Common myeloid progenitor, CD34-positive (primary cell): Measurements from ENCODE around the gene CD82.
A peak's percentile ranks its signal among the peaks of the same experiment; 100 is the strongest.

Experiments
- CTCF ChIA-PET: fragments of 350-600 bp; sonication (Branson Sonifier 250); formaldehyde crosslinking; loops from one replicate; lab custom pipeline; 2021; ENCODE audit warnings: antibody characterized with exemption; lab: Charles Lee
- POLR2A ChIA-PET: fragments of 350-600 bp; sonication (Branson Sonifier 250); formaldehyde crosslinking; loops from one replicate; lab custom pipeline; 2021; ENCODE audit warnings: antibody characterized with exemption; lab: Charles Lee
- DNase-seq, 3 donors: peaks; one replicate each; pipeline versions ENCODE4 v3.0.0 to v3.0.0-alpha.2; 2013
- H3K27ac ChIP-seq, 2 experiments: 1 replicate in 1 of 2; 2 replicates in 1 of 2; pipeline ENCODE4 v1.7.0; 2013; ENCODE audit warnings: inconsistent platforms in 2 of 2, low read length in 2 of 2, mild to moderate bottlenecking in 2 of 2, low read depth in 1 of 2, moderate library complexity in 1 of 2; ENCODE audit not compliant: severe bottlenecking in 2 of 2, insufficient read depth in 1 of 2, poor library complexity in 1 of 2
- H3K27me3 ChIP-seq, 5 experiments: replicated peaks in 2 of 5; 1 replicate in 3 of 5; 2 replicates in 2 of 5; pipeline versions ENCODE4 v1.6.1 to v1.7.0; 2013; ENCODE audit warnings: low read length in 4 of 5, mild to moderate bottlenecking in 2 of 5, moderate library complexity in 2 of 5, inconsistent platforms in 1 of 5; ENCODE audit not compliant: insufficient read depth in 5 of 5, control insufficient read depth in 4 of 5
- H3K36me3 ChIP-seq, 4 experiments: 1 replicate in 2 of 4; 2 replicates in 2 of 4; pipeline versions ENCODE4 v1.6.1 to v1.7.0; 2013; ENCODE audit warnings: low read length in 3 of 4, control low read depth in 1 of 4, mild to moderate bottlenecking in 1 of 4; ENCODE audit not compliant: control insufficient read depth in 4 of 4, insufficient read depth in 4 of 4
- H3K4me1 ChIP-seq, 4 experiments: 1 replicate in 3 of 4; 2 replicates in 1 of 4; pipeline versions ENCODE4 v1.6.1 to v1.7.1; 2013; ENCODE audit warnings: low read length in 3 of 4, mild to moderate bottlenecking in 3 of 4, control low read depth in 1 of 4, inconsistent platforms in 1 of 4, moderate library complexity in 1 of 4; ENCODE audit not compliant: control insufficient read depth in 4 of 4, insufficient read depth in 4 of 4; ENCODE audit errors: control extremely low read depth in 1 of 4
- H3K4me3 ChIP-seq, 7 experiments: 1 replicate in 4 of 7; 2 replicates in 3 of 7; pipeline versions ENCODE4 v1.5.1 to v1.7.0; 2013; ENCODE audit warnings: mild to moderate bottlenecking in 7 of 7, low read length in 6 of 7, moderate library complexity in 6 of 7, inconsistent platforms in 2 of 7, low read depth in 2 of 7, control low read depth in 1 of 7; ENCODE audit not compliant: insufficient read depth in 4 of 7, control insufficient read depth in 1 of 7; ENCODE audit errors: extremely low read depth in 1 of 7
- H3K9me3 ChIP-seq, 5 experiments: 1 replicate in 4 of 5; 2 replicates in 1 of 5; pipeline versions ENCODE4 v1.6.1 to v1.7.1; 2013; ENCODE audit warnings: low read length in 4 of 5, mild to moderate bottlenecking in 2 of 5, inconsistent platforms in 1 of 5, low read depth in 1 of 5, moderate library complexity in 1 of 5; ENCODE audit not compliant: control insufficient read depth in 4 of 5, insufficient read depth in 2 of 5; ENCODE audit errors: control extremely low read depth in 1 of 5
- WGBS: methylation state at CpG from one replicate; pipeline ENCODE4 v1.1.5; 2013; ENCODE audit not compliant: insufficient coverage; 5-methylcytosine and 5-hydroxymethylcytosine counted together

Gene CD82

DNA sequence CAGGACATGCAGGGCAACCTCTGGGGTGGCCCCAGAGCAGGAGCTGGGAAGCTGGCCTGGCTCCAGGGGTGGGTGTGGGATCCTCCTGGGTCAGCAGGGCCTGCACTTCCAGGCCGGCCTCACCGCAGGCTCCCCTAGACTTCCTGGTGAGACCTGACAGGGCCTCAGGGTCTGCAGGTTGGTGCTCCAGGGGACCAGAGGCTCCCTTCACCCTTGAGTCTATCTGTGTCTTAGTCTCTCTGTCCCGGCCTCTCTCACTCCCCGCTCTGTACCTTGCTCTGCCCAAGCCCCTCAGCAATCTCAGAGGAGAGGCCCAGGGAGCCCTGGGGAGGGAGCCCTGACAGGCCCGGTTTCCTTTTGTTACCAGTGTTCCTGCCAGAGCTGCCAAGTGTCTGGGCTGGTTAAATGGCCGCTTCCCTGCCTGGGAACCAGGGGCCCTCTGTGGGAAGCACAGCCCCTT lies 13.9 kb downstream of the CD82 start:
- H3K36me3 ChIP-seq = peaks cover 8 to 43% (median 19%) of the 10 kb centered on the region in 4 experiments
- no peaks in the 10 kb centered on the region for H3K27me3 ChIP-seq
- H3K4me1 ChIP-seq = peaks cover 14 to 75% (median 71%) of the 10 kb centered on the region in 4 experiments
- H3K27ac ChIP-seq = peak overlapping the region; percentile 51 to 80
- H3K9me3 ChIP-seq = peaks cover 0 to 13% (median 3%) of the 10 kb centered on the region in 5 experiments
- DNase-seq = no peak
- H3K4me3 ChIP-seq = peak overlapping the region in 3 of 7 experiments; percentile 40 to 51 (median 46)
- ChIA-PET CTCF (interaction anchor here (0.8 to 4.0 kb wide), 8 partner anchors 10 to 33 kb away, joined by 3 to 24 read pairs (median 10); partner anchors contain the start of gene CD82), POLR2A (interaction anchor here (1.9 to 4.7 kb wide), 3 partner anchors 11 to 20 kb away, joined by 4 to 28 read pairs (median 16); partner anchors contain the start of gene CD82)
- WGBS = 16% methylated on average over 5 of the region's 6 CpGs

DNA sequence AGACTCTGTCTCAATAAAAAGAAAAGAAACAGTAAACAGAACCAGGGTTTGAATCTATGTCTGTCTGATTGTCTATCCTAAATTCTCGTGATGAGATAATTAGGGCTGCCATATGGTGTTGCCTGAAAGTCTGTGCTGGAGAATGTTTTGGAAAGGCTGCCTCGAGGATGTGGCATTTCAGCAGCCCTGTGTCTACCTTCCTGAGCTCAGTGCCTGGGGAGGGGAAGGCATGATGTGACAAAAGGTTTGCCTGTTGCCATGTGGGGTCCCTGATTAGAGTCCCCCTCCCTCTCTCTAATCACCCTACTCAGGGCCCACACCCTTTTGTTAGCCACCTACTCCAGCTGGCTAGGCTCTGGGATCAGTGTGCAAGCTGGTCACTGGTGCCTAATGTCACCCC lies 15.2 kb downstream of the CD82 start:
- H3K4me1 ChIP-seq = peaks cover 11 to 61% (median 57%) of the 10 kb centered on the region in 4 experiments
- POLR2A ChIA-PET = interaction anchor here (4.7 kb wide), 1 partner anchor 16 kb away, joined by 16 read pairs; the partner anchor contains the start of gene CD82

DNA sequence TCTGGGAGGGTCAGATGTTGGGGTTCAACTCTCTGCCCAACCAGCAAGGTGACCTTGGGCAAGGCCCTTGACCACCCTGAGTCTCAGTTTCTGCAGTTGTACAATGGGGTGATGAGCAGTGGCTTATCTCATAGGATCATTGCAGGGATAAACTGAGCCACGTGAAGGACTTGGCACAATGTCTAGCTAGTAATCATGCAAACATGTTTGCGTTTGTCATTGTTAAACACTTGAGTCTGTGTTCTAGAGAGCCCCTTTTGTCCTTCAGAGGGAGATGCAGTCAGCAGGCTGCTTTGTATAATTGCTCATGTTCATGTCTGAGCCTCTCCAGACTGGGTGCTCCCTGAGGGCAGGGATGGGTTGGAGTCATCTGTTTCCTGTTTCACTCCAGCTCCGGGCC lies 15.8 kb downstream of the CD82 start:
- no peak for DNase-seq
- ChIA-PET POLR2A (interaction anchor here (4.7 kb wide), 1 partner anchor 16 kb away, joined by 16 read pairs; the partner anchor contains the start of gene CD82), CTCF (interaction anchor here (0.7 to 2.0 kb wide), 7 partner anchors 9 to 41 kb away, joined by 3 to 6 read pairs (median 4); no protein-coding TSS in a partner anchor)
- H3K9me3 ChIP-seq = peaks cover 0 to 13% (median 3%) of the 10 kb centered on the region in 5 experiments
- H3K27me3 ChIP-seq = no peaks in the 10 kb centered on the region
- 94% methylated on average over 3 of the region's 3 CpGs for WGBS
- peaks cover 8 to 53% (median 32%) of the 10 kb centered on the region in 4 experiments for H3K36me3 ChIP-seq
- H3K4me3 ChIP-seq = no peak overlapping the region
- no peak overlapping the region for H3K27ac ChIP-seq
- H3K4me1 ChIP-seq = peaks cover 6 to 56% (median 52%) of the 10 kb centered on the region in 4 experiments

More for the DNA sequence above, 15.2 kb downstream of the CD82 start:
- CTCF ChIA-PET = interaction anchor here (0.8 to 1.9 kb wide), 5 partner anchors 11 to 41 kb away, joined by 3 to 6 read pairs (median 4); no protein-coding TSS in a partner anchor
- H3K27me3 ChIP-seq = no peaks in the 10 kb centered on the region
- 45% methylated on average over 1 of the region's 2 CpGs for WGBS
- H3K4me3 ChIP-seq = peak overlapping the region in 1 of 7 experiments; percentile 17
- peaks cover 0 to 13% (median 3%) of the 10 kb centered on the region in 5 experiments for H3K9me3 ChIP-seq
- DNase-seq = peak in 2 of 3 donors; percentile 46 to 72
- H3K27ac ChIP-seq = peak overlapping the region in 1 of 2 experiments; percentile 32
- peaks cover 8 to 54% (median 30%) of the 10 kb centered on the region in 4 experiments for H3K36me3 ChIP-seq

DNA sequence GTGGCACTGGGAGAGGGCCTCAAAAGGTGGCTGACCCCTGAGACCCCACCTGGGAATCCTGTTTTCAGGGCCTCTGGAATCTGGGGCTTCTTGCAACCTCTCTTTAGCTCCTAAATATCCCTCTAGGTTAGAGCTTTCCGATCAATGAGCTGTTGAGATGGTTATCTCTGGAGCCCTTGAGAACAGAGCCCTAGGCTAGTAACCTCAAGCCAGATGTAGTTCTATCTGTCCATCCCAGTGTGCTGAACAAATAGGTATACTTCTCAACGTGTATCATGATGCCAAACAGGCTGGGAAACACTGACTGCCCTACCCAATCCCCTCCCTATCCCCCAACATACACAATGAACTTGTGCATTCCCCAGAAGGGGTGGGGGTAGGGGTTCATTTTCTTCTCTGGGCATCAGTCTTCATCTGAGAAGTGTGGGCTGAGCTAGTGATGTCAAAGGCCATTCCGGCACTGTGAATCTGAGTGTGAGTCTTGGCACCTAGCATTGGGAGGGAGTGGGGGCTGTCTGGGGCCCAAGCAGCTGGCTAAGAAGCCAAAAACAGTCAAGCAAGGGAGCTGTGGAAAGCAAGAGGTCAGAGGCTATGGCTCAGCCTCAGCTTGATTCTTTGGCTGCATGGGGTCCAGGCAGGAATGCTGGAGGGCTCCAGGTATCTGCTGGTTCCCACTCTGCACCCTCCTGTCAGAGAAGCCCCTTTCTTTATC lies 17.3 kb downstream of the CD82 start:
- H3K27me3 ChIP-seq = no peaks in the 10 kb centered on the region
- no peak overlapping the region for H3K27ac ChIP-seq
- WGBS = 95% methylated on average over 3 of the region's 3 CpGs
- H3K4me1 ChIP-seq = peaks cover 2 to 40% (median 37%) of the 10 kb centered on the region in 4 experiments
- peaks cover 9 to 56% (median 43%) of the 10 kb centered on the region in 4 experiments for H3K36me3 ChIP-seq
- no peak overlapping the region for H3K4me3 ChIP-seq
- DNase-seq = no peak
- POLR2A ChIA-PET = no interaction called here
- H3K9me3 ChIP-seq = peaks cover 0 to 13% (median 3%) of the 10 kb centered on the region in 5 experiments
- CTCF ChIA-PET = interaction anchor here (1.0 to 3.1 kb wide), 8 partner anchors 10 to 29 kb away, joined by 3 to 11 read pairs (median 6); no protein-coding TSS in a partner anchor

DNA sequence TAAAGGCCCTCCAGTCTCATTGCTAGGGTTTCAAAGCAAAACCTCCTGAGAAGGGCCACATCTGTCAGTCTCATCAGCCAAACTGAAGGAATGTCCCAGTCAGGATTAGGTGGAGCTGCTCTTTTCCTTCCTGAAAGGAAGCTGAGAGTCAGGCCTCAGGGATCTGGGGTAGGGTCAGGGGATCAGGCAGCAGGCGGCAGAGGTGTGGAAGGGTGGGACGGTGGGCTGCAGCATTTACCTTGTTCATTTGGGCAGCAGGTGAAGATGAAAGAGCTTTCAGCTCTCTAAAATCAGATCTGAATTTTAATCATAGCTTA lies 17.8 kb downstream of the CD82 start:
- WGBS = 100% methylated on average over 1 of the region's 2 CpGs
- ChIA-PET POLR2A (no interaction called here), CTCF (interaction anchor here (1.0 to 3.1 kb wide), 9 partner anchors 9 to 28 kb away, joined by 3 to 11 read pairs (median 4); no protein-coding TSS in a partner anchor)
- H3K4me3 ChIP-seq = no peak overlapping the region
- no peak for DNase-seq
- peaks cover 11 to 58% (median 47%) of the 10 kb centered on the region in 4 experiments for H3K36me3 ChIP-seq
- H3K27me3 ChIP-seq = no peaks in the 10 kb centered on the region
- H3K9me3 ChIP-seq = peaks cover 0 to 13% (median 3%) of the 10 kb centered on the region in 5 experiments
- peaks cover 0 to 35% (median 31%) of the 10 kb centered on the region in 4 experiments for H3K4me1 ChIP-seq
- H3K27ac ChIP-seq = no peak overlapping the region

DNA sequence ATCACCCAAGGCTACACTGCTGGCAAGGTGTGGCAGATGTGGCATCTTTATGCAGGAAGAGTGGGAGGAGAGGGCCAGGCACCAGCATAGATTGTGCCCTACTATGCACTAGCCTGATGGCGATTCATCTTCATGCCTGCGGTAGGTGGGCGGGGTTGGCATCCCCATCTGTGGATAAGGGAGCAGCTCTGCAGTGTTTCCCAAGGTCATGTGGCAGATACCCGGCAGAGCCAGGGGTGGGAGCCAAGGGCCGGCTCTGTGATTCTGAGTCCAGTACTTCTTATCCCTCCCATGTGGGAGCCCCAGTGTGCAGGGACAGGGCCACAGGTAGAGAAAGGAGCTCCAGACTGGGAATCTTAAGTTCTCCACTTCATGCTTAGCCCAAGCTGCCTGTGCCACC lies 20.0 kb downstream of the CD82 start:
- H3K4me1 ChIP-seq = peaks cover 0 to 14% (median 11%) of the 10 kb centered on the region in 4 experiments
- 97% methylated on average over 5 of the region's 5 CpGs for WGBS
- H3K9me3 ChIP-seq = peaks cover 0 to 13% (median 3%) of the 10 kb centered on the region in 5 experiments
- peaks cover 17 to 70% (median 58%) of the 10 kb centered on the region in 4 experiments for H3K36me3 ChIP-seq
- no peak overlapping the region for H3K27ac ChIP-seq
- H3K4me3 ChIP-seq = no peak overlapping the region
- POLR2A ChIA-PET = no interaction called here
- no peaks in the 10 kb centered on the region for H3K27me3 ChIP-seq
- CTCF ChIA-PET = interaction anchor here (0.6 to 2.4 kb wide), 5 partner anchors 8 to 46 kb away, joined by 3 to 7 read pairs (median 3); no protein-coding TSS in a partner anchor
- no peak for DNase-seq
